ENCODE data around the gene CTNNBL1.

The CTNNBL1 gene

GRCh38 chr20:37810027-37810426 lies 116.2 kb downstream of the CTNNBL1 start:
- no peak for DNase-seq (ENCODE audit: low read depth)
- no peak for TF ChIP-seq CTCF (conservative IDR thresholded peaks at IDR 0.05; ENCODE audit: low read depth, low read length)
- H3K4me3 ChIP-seq (ENCODE audit: low read depth, low read length): no peak overlapping the region

GRCh38 chr20:37816003-37816402 lies 122.2 kb downstream of the CTNNBL1 start:
- no peak for TF ChIP-seq CTCF (conservative IDR thresholded peaks at IDR 0.05; ENCODE audit: low read depth, low read length)
- no peak overlapping the region for H3K4me3 ChIP-seq (ENCODE audit: low read depth, low read length)
- DNase-seq (ENCODE audit: low read depth): no peak

- no peak for DNase-seq (ENCODE audit: low read depth)
- no peak for TF ChIP-seq CTCF (conservative IDR thresholded peaks at IDR 0.05; ENCODE audit: low read depth, low read length)
- no peak overlapping the region for H3K4me3 ChIP-seq (ENCODE audit: low read depth, low read length)
Observed at GRCh38 chr20:37816726-37817125, 122.9 kb downstream of the CTNNBL1 start.

GRCh38 chr20:37821696-37822095 lies 127.9 kb downstream of the CTNNBL1 start:
- no peak for TF ChIP-seq CTCF (conservative IDR thresholded peaks at IDR 0.05; ENCODE audit: low read depth, low read length)
- DNase-seq (ENCODE audit: low read depth): peak; percentile 74
- H3K4me3 ChIP-seq (ENCODE audit: low read depth, low read length): no peak overlapping the region

- DNase-seq (ENCODE audit: low read depth): peak; percentile 83
- no peak overlapping the region for H3K4me3 ChIP-seq (ENCODE audit: low read depth, low read length)
- TF ChIP-seq CTCF (conservative IDR thresholded peaks at IDR 0.05; ENCODE audit: low read depth, low read length): no peak
Observed at GRCh38 chr20:37822141-37822601, 128.3 kb downstream of the CTNNBL1 start.

- H3K4me3 ChIP-seq (ENCODE audit: low read depth, low read length): no peak overlapping the region
- no peak for TF ChIP-seq CTCF (conservative IDR thresholded peaks at IDR 0.05; ENCODE audit: low read depth, low read length)
- peak; percentile 72 for DNase-seq (ENCODE audit: low read depth)
Observed at GRCh38 chr20:37823296-37823980, 129.6 kb downstream of the CTNNBL1 start.

GRCh38 chr20:37827605-37828004 lies 133.8 kb downstream of the CTNNBL1 start:
- H3K4me3 ChIP-seq (ENCODE audit: low read depth, low read length): no peak overlapping the region
- TF ChIP-seq CTCF (conservative IDR thresholded peaks at IDR 0.05; ENCODE audit: low read depth, low read length): no peak
- DNase-seq (ENCODE audit: low read depth): no peak

Measured in choroid plexus epithelial cell (primary cell).